IPS-18c (cell line): Measurements from ENCODE around the gene KCNT2.
"Not testable (repeated sequence)": the region's sequence is repeated elsewhere in the genome, so short reads cannot be mapped to it uniquely, and the experiment has no call there.

Experiments used
- H3K4me3 ChIP-seq: 2 replicates; pipeline ENCODE4 v1.7.0; 2013; ENCODE audit warnings: low read depth, mild to moderate bottlenecking, low read length, moderate library complexity; ENCODE audit not compliant: insufficient read depth
- H3K9me3 ChIP-seq: one replicate; pipeline ENCODE4 v1.6.1; 2013; ENCODE audit warnings: mild to moderate bottlenecking, low read length, moderate library complexity; ENCODE audit not compliant: control insufficient read depth, insufficient read depth

KCNT2 gene

DNA sequence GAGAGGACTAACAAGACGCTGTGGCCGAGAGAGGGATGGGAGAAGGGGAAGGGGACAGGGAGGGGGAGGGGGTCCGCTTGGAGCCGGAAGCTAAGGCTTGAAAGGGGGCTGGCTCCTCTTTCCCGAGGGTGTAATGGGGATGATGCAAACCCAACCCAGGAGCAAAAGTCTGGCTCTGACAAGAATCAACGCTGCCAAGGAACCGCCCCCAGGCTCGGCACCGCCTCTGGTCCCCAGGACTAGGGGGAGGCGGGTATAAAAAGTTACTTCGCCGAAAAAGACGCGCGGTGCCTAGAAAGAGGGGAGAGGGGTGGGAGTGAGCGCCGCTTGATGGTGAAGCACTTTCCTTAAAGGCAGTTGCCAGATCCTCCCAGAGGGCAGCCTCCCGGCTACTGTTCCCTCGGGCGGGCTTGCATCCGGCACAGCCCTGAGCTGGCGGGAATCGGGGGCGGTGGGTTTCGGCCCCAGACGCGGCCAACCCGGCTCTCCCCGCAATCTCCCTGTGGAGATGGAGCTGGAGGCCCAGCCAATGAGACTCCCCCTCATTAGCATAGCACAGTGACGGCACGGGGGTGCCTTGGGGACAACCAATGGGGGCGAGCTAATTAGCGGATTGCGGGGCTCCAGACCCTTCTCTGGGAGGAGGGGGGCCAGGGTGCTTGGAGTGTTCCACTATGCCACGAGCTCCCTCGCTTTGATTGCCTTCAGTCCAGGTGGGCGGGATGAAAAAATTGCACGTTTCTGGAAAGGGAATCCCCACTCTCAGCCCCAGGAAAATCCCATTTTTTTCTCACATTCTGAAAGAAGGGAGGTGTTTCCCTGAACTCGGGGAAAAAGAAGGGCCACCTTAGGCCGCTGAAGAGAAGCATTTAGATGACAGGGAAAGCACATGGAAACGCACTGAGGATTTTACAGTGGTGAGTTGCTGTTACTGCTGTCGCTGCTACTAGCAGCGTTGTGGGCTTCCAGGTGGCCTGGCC lies at the start of gene KCNT2:
Gene KCNT2 (minus strand): TSS at position 51 of the 980 bp plus-strand sequence. CDS start 131 bp downstream, outside the sequence.
- Histone ChIP-seq H3K4me3 (peak within 1 kb of the TSS; percentile 79), H3K9me3 (no peaks in the 10 kb centered on the region)

DNA sequence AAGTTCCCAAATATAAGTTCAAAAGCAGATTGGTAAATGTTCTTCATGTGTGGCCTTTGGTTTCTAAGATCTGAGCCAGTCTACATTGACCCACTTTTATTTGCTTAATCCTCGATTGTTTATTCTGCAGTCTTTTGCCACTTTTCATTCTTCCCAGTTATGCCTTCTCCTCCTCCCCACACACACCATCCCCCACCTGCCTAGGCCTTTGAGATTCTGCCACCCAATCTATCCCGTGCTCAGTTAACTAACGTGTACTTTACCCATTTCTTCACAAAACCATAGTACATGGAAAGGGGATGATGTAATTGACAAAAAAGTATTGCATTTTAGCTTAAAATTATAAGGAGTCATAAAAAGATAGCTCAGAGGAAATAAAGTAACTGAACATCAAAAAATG lies 47.3 kb upstream of the KCNT2 start:
- H3K9me3 ChIP-seq = no peaks in the 10 kb centered on the region
- no peak overlapping the region for H3K4me3 ChIP-seq

DNA sequence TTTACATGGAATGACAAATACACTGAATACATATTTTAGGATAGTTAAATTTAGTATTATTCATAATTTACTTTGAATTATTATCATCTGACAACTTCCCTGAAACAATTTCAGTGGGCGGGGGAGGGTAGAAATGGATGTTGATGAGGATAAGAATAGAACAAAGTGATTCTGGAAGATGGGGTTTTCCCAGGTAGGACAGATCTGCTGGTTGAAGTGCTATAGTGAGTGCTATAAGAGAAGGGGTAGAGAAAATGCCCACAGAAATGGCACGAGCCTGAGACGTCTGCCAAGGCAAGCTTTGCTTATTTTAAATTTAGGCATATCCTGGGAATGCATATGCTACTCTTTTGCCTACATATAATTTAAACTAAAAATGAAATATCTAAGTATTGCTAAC lies 46.8 kb upstream of the KCNT2 start:
- Histone ChIP-seq H3K9me3 (no peaks in the 10 kb centered on the region), H3K4me3 (no peak overlapping the region)

DNA sequence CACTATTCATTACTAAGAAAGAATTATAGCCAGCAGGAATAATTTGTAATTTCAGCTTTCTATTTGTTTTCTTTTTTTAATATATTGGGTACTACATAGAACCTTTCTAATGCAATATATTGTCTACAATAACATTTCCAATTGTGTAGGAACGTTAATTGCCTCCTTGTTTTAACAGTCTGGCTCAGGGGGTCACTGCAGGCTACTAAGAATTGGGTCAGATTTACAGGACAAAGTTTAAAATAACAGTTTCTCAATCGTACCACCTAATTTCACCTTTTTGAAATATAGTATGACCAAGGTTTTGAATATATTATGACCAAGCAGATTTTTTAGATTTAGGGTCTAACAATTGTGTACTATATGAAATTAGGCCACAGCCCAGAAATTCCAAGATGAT lies 46.0 kb upstream of the KCNT2 start:
- H3K4me3 ChIP-seq = no peak overlapping the region
- H3K9me3 ChIP-seq = no peaks in the 10 kb centered on the region

DNA sequence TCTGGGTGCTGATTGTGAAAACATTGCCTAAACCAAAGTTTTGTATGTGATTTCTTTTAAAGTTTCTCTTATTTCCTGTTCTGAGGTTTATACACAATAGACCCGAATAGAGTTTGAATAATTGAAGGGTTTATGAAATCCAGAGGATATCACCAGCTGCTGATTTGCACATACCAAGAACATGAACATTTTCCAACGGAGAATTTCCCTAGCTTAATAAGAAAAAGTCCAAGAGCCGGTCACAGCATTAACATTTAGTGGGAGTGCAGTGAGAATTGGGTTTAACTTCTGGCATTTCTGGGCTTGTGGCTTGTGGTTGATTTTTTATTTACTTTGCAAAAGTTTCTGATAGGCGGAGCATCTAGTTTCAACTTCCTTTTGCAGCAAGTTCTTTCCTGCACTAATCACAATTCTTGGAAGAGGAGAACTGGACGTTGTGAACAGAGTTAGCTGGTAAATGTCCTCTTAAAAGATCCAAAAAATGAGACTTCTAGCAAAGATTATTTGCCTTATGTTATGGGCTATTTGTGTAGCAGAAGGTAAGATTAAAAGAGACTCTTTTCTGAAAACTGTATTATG lies 43.5 kb upstream of the KCNT2 start, which contains the start of gene CFH:
Gene CFH (plus strand): TSS at position 407 of the 579 bp plus-strand sequence. CDS start 75 bp downstream, at position 482.
- H3K9me3 ChIP-seq = no peaks in the 10 kb centered on the region
- H3K4me3 ChIP-seq = no peak within 1 kb of the TSS

DNA sequence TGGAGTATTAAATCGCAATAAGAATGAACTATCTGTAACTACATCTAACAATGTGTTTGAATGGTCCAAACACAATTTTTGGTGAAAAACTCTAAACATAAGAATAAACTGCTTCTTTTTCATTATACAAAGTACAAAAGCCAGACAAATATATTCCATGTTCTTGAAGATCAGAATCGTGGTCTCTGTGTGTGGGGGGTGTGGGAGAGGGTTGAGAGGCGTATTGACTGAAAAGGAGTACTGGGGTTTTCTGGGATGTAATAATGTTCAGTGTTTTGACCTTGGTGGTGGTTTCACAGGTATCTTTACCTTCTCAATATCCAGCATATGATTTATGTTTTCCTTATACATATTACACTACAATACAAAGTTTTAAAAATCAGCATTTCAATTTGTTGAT lies 42.8 kb upstream of the KCNT2 start:
- Histone ChIP-seq H3K9me3 (no peaks in the 10 kb centered on the region), H3K4me3 (no peak overlapping the region)

DNA sequence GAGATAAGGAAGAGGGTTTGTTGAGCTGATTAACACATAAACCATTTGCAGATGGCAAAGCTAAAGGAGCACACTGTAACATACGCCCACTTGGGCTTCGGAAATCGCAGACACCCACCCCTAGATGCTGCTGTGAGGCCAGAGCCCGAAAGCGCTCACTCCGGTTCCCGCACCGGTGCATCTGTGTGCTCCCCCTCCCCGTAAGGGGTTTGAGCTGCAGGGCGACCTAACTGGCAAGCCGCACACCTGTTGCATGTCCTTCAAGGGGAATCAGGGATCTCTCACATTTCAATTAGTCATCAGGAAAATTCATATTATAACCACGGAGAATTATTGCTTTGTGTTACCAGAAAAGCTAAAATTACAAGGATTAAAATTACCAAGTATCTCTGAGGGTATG lies 42.2 kb upstream of the KCNT2 start:
- no peaks in the 10 kb centered on the region for H3K9me3 ChIP-seq
- peak overlapping the region; percentile 40; the same call in 1 of the 2 replicates for H3K4me3 ChIP-seq

DNA sequence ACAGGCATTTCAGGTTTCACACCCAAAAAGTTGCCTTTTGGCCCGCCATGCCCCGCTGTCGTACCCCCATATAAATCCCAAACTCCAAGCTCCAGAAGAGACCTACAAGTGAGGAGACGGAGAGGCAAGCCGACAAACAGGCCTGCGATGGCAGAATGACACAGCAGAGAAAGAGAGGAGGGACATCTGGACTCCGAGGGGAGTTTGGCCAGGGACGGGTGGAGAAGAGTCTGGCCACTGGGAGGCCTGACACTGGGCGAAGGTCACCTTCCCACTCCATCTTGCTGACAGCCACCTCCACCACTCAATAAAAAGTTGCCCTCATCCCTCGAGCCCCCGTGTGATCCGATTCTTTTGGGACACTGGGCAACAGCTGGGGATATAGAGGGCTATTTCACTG lies 41.8 kb upstream of the KCNT2 start:
- Histone ChIP-seq H3K4me3 (peak overlapping the region; percentile 40; the same call in 1 of the 2 replicates), H3K9me3 (no peaks in the 10 kb centered on the region)

DNA sequence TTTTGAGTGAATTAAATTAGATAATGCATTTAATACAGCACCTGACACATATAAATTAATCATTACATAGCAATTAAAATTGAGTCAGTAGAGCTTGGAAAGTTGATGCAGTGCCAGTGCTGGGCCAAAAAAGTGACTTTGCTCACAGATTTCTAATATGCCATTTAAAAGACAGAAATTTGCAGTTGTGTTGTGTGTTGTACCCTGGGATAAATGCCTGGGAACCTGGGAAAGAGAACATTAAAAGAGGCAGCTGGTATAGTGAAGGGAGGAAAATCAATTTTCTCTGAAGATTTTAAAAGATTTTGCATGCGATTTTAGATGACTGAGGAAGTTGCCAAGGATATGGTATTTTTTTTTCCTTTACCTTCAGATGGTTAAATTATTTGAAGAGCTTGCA lies 32.7 kb upstream of the KCNT2 start:
- Histone ChIP-seq H3K4me3 (no peak overlapping the region), H3K9me3 (no peaks in the 10 kb centered on the region)

DNA sequence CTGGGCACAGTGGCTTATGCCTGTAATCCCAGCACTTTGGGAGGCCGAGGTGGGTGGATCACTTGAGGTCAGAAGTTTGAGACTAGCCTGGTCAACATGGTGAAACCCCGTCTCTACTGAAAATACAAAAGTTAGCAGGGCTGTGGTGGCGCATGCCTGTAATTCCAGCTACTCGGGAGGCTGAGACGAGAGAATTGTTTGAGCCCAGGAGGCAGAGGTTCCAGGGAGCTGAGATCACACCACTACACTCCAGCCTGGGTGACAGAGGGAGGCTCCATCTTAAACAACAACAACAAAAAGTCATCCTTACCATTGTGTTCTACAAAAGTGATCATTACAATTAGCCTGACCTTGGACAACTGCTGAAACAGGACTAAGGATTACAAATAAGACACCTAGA lies 31.1 kb upstream of the KCNT2 start:
- not testable (repeated sequence) for H3K9me3 ChIP-seq, H3K4me3 ChIP-seq

DNA sequence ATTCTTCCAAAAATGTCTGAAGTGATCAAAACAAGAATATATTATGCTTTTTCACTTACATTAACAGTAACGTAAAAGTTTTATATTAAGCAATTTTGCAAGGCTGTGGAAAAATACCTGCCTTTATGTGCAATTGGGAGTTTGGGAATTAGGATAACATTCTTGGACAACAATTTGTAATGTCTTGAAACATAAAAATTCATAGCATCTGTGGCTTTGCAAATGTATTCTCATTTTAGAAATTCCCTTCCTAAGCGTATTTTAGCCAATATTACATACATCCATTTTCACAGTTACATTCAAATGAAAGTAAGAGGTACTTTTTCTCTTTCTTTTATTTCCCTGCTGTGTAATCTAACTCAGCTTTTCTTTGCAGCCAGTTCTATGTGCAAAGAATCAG lies 30.2 kb upstream of the KCNT2 start:
- H3K4me3 ChIP-seq = no peak overlapping the region

DNA sequence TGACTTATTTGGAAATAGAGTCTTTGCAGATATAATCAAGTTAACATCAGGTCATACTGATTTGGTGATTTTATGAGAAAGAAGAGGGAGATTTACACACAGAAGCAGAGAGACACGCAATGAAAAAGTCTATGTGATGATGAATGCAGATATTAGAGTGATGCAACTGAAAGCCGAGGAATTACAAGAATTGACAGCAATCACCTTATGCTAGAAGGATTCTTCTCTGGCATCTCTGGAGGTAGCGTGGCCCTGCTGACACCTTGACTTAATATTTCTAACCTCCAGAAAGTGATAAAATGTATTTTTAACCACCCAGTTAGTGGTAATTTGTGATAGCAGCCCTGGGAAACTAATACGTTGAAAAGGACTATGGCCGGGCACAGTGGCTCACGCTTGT lies 29.4 kb upstream of the KCNT2 start:
- H3K4me3 ChIP-seq = no peak overlapping the region

More for the DNA sequence above, 30.2 kb upstream of the KCNT2 start:
- H3K9me3 ChIP-seq = no peaks in the 10 kb centered on the region

DNA sequence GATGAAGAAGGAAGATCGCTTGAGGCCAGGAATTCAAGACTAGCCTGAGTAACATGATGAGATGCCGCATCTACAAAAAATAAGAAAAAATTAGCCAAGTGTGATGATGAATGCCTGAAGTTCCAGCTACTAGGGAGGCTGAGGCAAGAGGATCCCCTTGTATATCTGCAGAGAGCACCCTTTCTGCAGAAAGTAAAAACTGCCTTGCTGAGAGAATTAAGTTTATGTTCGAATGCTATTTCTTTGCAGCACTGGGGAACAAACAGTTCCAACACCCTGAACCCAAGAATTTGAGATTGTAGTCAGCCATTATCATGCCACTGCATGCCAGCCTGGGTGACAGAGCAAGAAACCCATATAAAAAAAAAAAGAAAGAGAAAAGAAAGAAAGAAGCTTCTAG lies 20.6 kb upstream of the KCNT2 start:
- Histone ChIP-seq H3K9me3 (no peaks in the 10 kb centered on the region), H3K4me3 (no peak overlapping the region)

More for the DNA sequence above, 29.4 kb upstream of the KCNT2 start:
- H3K9me3 ChIP-seq = no peaks in the 10 kb centered on the region

DNA sequence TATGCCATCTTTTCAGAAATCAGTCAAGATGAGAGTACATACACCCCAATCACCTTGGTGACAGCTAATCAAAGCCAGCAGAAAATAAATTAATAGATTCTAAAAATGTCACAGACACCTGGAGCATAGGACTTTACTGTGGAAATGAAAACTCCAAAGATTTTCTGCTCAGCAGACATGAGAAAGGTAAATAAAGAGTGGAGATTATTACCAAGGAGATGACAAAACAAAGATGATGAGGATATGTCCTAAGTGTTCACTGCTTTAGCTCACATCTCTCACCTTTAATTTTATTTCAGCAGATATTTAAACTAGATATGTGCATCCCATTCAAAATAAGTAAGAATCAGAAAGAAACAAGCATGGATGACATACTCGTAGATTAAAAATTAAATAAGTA lies 14.8 kb upstream of the KCNT2 start:
- H3K9me3 ChIP-seq = no peaks in the 10 kb centered on the region
- H3K4me3 ChIP-seq = no peak overlapping the region

DNA sequence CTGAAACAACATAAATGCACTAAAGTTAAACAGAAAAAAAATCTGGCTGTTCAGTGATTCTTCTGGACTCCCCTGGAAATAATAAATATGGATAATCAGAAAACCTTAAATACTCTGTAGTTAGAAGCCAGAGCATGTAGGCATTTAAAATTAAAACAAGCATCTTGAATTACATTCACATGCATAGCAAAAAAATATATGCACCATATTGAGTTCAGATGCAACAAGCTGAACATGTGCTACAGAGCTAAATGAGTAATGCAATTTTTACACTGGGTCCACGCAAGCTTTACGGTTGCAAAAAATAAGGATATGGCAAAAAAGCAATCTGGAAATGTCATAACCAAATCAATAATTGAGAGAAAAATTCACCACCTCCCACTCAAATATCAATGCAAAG lies 11.5 kb upstream of the KCNT2 start:
- no peak overlapping the region for H3K4me3 ChIP-seq

DNA sequence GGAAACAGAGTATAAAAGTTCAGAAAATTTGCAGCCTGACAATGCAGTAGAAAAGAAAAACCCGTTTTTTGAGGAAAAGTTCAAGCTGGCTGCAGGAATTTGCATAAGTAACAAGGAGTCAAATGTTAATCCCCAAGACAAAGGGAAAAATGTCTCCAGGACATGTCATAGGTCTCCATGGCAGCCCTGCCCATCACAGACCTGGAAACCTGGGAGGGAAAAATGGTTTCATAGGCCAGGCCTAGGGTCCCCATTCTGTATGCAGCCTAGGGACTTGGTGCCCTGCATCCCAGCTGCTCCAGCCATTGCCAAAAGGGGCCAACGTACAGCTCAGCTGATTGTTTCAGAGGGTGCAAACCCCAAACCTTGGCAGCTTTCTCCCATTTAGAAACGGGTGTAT lies 3.6 kb upstream of the KCNT2 start:
- H3K9me3 ChIP-seq = no peaks in the 10 kb centered on the region
- no peak overlapping the region for H3K4me3 ChIP-seq

More for the DNA sequence above, 11.5 kb upstream of the KCNT2 start:
- H3K9me3 ChIP-seq = no peaks in the 10 kb centered on the region

DNA sequence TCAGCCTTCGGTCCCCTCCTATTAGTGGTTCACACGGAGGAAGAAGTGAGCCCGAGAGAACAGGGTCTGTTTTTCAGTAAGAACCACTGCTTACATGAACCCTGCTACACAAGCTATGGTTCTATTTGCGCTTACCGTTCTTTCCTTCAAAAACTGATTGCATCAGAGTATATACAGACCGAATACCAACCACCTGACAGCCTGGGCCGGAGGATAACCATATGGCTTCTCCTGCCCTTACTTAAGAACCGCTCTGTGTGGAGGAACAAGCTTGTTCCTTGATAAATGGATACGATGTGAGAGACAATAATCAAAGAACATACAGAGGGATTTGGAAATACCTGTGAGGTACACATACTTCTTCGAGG lies 1.1 kb upstream of the KCNT2 start:
- Histone ChIP-seq H3K4me3 (peak overlapping the region; percentile 37; the same call in 1 of the 2 replicates), H3K9me3 (no peaks in the 10 kb centered on the region)

DNA sequence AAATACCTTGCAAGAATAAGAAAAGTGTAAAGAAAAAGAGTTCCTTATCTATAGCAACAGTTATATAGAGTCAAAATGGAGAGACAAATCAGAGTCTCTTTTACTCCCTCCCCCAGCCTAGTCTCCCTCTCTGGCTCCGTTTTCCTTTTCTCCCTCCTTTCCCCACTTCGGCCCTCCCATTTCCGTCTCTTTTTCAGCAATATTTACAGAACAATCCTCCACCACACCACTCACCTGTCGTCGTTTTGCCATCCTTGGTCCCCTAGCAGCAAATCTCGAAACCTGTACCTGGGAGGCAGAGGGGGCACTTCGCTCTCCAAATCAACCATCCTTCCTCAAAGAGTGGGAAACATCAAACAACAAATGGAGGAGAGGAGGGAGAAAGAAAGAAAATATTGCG lies 259 bp downstream of the KCNT2 start:
- Histone ChIP-seq H3K9me3 (no peaks in the 10 kb centered on the region), H3K4me3 (peak overlapping the region; percentile 79)
